ENCODE measurements around the gene TNFRSF18. TPM values are rescaled to one million over a fixed set of nuclear protein-coding genes. Genes with fewer than 3 reads are reported as not detected.
"Not testable (repeated sequence)": the region's sequence is repeated elsewhere in the genome, so short reads cannot be mapped to it uniquely, and the experiment has no call there.

TNFRSF18 gene
- total RNA-seq, 1 donor from 2014 or later = 0.26 TPM

GRCh38 chr1:1179346-1179982, 26.9 kb downstream of the TNFRSF18 start:
- no peak for DNase-seq (ENCODE audit: low read depth in 2 of 2)

- no peak for DNase-seq (ENCODE audit: low read depth in 2 of 2)
These were observed 27.5 kb downstream of the TNFRSF18 start for GRCh38 chr1:1178794-1179331.

DNA sequence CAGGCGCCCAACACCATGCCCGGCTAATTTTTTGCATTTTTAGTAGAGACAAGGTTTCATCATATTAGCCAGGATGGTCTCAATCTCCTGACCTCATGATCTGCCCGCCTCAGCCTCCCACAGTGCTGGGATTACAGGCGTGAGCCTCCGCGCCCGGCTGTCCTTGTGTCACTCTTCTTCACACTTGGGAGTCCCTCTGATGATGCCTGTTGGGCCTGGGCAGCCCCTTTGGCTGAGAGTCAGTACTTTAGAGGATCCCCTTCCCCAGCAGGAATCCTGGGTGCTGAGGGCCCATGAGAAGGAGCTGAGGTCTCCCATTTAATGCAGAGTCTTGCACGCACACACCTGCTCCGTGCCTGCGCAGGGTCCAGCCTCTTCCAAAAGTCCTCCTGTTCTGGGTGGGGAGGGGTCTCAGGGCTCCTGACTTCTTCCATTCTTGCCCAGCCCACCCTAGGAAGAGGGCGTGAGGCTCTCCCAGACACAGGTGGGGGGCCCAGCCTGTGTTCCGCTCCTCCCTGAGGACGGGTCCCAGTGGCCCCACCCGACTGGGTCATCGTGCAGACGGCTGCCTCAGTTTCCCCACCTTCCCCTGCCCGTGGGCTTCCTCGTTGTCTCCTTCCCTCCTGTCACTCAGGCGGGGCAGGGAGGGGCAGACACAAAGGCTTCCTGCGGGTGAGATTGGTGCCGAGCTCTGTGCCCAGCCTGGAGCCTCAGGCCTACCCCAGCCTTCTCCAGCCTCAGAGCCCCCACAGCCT, 28.8 kb downstream of the TNFRSF18 start:
- DNase-seq (ENCODE audit: low read depth in 2 of 2) = no peak

- no peak for DNase-seq (ENCODE audit: low read depth in 2 of 2)
These were observed 29.5 kb downstream of the TNFRSF18 start for GRCh38 chr1:1176931-1177330.

- DNase-seq (ENCODE audit: low read depth in 2 of 2) = not testable (repeated sequence)
These were observed 30.2 kb downstream of the TNFRSF18 start for GRCh38 chr1:1176063-1176761.

- DNase-seq (ENCODE audit: low read depth in 2 of 2) = no peak
These were observed 30.9 kb downstream of the TNFRSF18 start for GRCh38 chr1:1175221-1176062.

- DNase-seq (ENCODE audit: low read depth in 2 of 2) = no peak
These were observed 32.5 kb downstream of the TNFRSF18 start, which contains the start of gene TTLL10 for GRCh38 chr1:1173793-1174415. Gene TTLL10, plus strand, starts transcription at chr1:1173880. Its CDS starts 5,336 bp downstream, at chr1:1179216.

- no peak for DNase-seq (ENCODE audit: low read depth in 2 of 2)
These were observed 33.2 kb downstream of the TNFRSF18 start for GRCh38 chr1:1173061-1173792.

DNA sequence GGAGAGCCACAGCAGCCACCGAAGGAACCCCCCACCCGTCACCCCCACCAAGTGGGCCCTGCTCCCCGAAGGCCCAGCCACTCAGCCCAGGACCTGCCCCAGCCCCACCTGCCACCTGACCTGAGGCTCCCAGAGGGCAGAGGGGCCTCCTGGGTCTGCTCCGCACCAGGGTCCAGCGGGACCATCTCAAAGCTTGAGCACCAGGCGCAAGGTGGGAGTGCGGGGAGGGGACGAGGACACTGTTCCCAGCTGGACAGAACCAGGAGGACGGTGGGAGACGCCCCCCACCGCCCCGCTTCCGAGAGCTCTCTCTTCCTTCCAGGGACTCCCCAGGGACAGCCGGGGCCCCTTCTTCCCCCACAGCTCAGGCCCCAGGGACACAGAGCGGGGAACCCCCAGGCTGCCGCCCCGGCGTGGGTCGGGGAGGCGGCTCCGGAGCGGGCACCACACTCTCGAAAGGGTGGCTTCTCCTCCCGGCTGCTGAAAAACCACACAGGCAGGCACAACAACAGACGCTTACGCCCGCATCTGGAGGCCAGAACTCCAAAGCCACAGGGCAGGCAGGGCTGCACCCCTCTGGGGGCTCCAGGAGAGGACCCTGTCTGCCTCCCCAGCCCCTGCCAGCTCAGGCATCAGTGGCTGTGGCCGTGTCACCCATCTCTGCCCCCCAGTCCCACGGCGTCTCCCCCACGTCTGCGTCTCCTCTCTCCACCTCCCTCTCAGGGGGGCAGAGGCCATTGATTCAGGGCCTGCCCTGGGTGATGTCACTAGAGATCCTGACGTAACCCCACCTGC, 34.6 kb downstream of the TNFRSF18 start:
- DNase-seq (ENCODE audit: low read depth in 2 of 2) = no peak

DNA sequence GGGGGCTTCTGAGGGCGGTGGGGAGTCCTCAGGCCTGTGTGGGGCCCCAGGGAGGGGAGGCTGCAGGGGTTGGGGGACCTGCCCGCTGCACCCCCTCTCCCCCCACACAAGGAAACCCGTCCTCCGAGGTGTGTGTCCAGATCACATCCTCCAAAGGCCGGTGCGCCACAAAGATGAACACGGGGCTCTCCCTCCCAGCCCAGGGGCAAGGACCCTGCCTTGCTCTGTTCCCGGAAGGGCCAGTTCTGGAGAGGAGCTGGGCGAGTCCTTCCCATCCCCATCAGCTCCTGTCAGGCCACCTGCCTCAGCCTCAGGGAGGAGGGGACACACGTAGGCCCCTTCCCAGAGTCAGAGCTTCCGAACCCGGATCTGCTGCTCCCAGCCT, 35.2 kb downstream of the TNFRSF18 start:
- no peak for DNase-seq (ENCODE audit: low read depth in 2 of 2)

DNA sequence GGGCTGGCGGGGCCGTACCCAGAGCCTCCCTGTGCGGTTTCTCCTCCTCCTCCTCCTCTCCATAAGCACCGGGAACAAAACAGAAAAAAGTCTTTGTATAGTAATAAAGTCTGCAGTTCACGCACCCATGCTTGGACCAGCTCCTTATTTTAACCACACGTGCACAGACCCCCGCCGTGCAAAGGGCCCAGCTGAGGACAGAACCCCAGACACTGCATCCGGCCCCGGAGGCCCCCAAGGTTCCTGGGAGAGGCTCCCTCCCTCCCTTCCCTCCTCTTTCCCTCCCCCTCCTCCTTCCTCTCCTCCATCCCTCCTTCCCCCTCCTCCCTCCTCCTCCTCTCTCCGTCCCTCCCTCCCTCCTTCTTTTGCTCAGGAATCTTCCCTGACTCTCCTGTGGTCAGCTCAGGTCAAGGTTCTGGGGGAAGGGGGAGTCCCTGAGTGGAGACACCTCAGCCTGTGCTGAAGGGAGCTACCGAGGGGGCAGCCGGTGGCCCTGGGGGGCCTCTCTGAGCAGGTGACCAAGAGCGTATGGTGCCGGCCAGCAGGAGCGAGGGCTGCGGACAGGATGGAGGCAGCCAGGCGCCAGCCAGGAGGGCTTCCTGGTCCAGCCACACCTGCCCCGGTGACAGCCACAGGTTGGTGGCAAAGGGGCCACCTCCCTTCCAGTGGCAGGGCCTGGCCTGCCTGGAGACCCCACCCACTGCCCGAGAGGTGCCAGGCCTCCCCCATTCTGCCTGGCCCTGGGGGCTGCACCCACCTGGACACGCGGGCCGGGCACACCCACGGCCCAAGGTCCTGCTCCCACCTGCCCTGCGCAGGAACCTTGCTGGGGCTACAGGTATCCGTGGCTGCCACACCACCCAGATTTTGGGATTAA, 35.9 kb downstream of the TNFRSF18 start:
- no peak for DNase-seq (ENCODE audit: low read depth in 2 of 2)

DNA sequence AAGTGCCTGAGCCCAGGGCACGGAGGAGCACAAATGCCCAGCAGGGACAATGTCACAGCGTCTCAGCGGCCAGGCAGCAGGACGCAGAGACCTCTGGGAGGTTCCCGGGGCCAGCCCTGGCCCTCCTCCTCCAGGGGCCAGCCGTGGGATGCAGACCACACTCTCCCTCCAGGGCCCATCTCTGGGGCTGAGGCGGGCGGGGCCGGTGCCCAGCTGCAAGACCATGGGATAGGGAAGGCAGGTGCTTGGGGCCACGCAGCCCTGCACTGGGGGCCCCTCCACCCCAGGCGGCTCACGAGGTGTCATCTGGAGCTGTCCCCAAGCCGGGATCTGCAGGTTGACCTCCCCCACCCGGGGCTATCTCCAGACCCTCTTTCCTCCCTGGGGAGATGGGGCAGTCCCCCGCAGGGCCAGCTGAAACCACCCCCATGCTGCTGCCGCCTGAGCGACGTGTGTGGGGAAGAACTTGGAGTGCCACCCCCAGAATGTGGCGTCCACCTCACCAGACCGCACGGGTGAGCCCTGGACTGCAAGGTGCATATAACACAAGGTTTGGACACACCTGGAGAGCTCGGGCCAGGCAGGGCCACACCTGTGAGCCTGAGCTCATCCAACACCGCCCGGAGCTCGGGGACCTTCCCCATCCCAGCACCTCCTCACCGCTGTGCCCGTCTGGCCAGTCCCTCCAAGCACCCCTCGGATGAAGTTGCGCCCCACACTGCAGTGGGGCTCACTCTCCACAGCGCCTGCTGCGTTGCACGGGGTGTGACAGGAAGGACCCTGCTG, 36.8 kb downstream of the TNFRSF18 start:
- DNase-seq (ENCODE audit: low read depth in 2 of 2) = no peak

GRCh38 chr1:1168451-1169411, 37.7 kb downstream of the TNFRSF18 start:
- no peak for DNase-seq (ENCODE audit: low read depth in 2 of 2)

DNA sequence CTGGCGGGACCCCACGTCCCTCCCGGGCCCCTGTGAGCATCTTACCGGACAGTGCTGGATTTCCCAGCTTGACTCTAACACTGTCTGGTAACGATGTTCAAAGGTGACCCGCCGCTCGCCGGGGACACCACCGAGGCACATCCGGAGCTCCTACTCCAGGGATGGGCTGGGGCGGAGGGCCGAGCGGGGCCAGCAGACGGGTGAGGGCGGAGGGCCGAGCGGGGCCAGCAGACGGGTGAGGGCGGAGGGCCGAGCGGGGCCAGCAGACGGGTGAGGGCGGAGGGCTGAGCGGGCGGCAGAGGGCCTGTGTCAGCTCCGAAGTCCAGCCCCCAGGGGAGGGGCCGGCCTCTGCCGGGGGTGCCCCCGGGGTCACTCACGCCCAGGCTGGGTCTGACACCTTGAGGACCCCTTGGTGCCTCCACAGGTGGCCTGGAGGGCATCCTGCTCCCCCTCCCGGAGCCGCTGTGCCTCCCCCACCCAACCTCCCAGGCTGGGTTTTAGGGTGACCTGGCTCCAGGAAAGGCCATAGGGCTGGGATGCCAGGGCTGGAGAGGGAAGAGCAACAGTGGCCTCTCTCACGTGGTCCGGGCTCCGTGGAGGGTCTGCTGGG, 38.4 kb downstream of the TNFRSF18 start:
- no peak for DNase-seq (ENCODE audit: low read depth in 2 of 2)

DNA sequence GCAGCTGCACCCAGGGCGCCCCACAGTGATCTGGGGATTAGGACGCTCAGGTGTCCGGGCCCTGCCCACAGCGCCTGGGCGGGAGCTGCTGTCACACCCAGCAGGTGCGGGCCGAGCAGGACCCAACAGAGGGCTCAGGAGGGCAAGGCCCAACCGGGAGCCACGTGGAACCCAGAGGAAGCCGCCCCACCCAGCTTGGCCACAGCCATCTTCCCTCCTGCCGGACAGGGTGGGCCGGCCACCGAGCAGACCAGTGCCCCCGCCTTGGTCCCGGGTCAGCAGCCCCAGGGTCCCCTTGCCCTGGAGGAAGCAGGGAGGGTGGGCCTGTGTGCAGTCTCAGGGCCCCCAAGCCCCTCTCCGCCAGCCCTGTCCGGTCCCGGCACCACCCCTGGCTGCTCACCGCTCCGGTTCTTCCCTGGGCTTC, 39.0 kb downstream of the TNFRSF18 start:
- no peak for DNase-seq (ENCODE audit: low read depth in 2 of 2)

All from dermis microvascular lymphatic vessel endothelial cell (primary cell).